Measurements from ENCODE around the gene PRCC. TPM values are rescaled to one million over a fixed set of nuclear protein-coding genes. Genes with fewer than 3 reads are reported as not detected.

Gene PRCC, protein sequence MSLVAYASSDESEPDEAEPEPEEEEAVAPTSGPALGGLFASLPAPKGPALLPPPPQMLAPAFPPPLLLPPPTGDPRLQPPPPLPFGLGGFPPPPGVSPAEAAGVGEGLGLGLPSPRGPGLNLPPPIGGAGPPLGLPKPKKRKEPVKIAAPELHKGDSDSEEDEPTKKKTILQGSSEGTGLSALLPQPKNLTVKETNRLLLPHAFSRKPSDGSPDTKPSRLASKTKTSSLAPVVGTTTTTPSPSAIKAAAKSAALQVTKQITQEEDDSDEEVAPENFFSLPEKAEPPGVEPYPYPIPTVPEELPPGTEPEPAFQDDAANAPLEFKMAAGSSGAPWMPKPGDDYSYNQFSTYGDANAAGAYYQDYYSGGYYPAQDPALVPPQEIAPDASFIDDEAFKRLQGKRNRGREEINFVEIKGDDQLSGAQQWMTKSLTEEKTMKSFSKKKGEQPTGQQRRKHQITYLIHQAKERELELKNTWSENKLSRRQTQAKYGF
- 17.6 and 22.9 TPM in 2 replicates for polyA plus RNA-seq

DNA sequence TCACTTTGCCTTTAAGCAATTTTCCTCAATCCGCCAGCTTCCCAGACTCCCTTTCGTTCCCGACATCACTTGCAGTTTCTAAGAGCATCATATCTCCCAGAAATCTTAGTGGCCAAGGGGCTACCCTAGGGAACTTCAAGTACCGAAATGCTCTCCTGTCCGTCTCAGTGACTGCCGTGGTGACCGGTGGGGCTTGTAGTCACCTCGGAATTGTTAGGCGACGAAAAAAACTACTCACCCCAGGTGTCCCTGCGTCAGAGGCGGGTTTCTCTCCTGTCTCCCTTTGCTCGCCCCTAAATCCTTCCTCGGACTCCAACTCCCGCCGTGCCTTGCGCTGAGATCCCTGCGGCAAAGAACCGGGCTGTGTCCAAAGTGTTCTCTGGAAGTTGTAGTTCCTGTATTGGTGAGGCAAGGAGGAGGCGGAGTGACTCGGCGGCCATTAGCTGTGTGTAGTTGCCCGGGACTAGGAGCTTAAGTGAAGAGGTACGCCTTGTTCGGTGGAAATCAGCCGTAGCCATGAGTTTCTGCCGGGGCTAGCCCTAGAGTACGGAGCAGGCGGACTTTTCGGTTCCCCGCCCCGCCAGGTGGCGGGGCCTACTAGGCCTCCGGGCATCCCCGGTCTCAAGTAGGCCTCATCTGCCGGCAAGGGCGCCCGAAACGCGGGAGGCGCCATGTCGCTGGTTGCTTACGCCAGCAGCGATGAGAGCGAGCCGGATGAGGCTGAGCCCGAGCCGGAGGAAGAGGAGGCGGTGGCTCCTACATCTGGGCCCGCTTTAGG, at the start of gene PRCC:
Gene PRCC, plus strand, starts transcription at position 435 of the 778 bp plus-strand sequence. Its CDS starts 237 bp downstream, at position 672.

GRCh38 chr1:156727926-156728598, 39.3 kb upstream of the PRCC start, which contains the start of gene METTL25B:
Gene METTL25B, plus strand, starts transcription at chr1:156728469. Its CDS starts 636 bp downstream, at chr1:156729105.

GRCh38 chr1:156728599-156729462, 38.5 kb upstream of the PRCC start, which contains the start of gene ISG20L2:
Gene ISG20L2, minus strand, starts transcription at chr1:156728766. Its CDS starts 1,114 bp downstream, at chr1:156727652.

GRCh38 chr1:156740741-156741480, 26.4 kb upstream of the PRCC start, which contains the start of gene MRPL24:
Gene MRPL24, minus strand, starts transcription at chr1:156741088. Its CDS starts 2,384 bp downstream, at chr1:156738704.

GRCh38 chr1:156751451-156751756, 15.9 kb upstream of the PRCC start, which contains the start of gene HDGF:
Gene HDGF, minus strand, starts transcription at chr1:156751675. Its CDS starts 246 bp downstream, at chr1:156751429.

DNA sequence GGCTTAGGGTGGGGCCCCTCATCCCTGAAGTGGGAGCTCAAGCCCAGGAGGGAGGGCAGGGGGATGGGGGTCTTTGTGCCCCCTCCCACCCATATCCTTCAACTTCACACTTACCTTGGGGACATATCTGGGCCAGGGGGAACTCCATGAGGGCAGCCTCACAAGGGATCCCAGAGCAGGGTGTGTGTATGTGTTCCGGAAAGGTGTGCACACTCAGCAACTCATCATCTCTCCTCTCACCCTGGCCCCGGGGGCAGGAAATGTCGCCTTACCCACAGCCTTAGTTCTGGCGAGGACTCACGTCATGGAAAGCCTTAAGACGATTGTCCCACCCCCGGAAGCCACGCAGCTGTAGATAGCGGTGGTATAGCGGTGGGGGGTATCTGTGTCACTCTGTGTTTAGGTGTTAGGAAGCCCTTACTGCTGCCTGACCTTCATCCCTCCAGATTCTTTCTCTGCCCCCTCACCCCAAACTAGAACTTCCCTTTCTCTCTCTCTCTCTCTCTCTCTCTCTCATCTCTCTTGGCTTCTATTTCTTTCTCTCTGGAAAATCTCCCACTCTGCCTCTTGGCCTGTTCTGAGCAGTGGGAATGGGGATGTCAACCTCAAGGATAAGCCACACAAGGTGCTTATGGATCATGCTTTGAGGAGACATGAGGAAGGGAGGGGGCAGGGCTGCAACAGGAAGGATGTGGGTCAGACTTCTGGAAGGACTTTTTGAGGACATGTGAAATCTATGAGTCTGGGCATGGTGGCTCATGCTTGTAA, 49.4 kb downstream of the PRCC start, which contains the start of gene SH2D2A:
Gene SH2D2A, minus strand, starts transcription at position 288 of the 768 bp plus-strand sequence. Its CDS starts 140 bp downstream, at position 148.

Other genes with a start within 250 kb of the PRCC start
- gene IQGAP3, start 195.0 kb upstream of the PRCC start, polyA plus RNA-seq = 0.07 and 0.09 TPM in 2 replicates
- not detected in 2 replicates for gene TTC24, start 187.8 kb upstream of the PRCC start, polyA plus RNA-seq
- gene NAXE, start 175.8 kb upstream of the PRCC start, polyA plus RNA-seq = 35.4 and 46.0 TPM in 2 replicates
- gene GPATCH4, start 166.1 kb upstream of the PRCC start, polyA plus RNA-seq = 46.2 and 58.6 TPM in 2 replicates
- gene HAPLN2, start 148.1 kb upstream of the PRCC start, polyA plus RNA-seq = not detected in 2 replicates
- 11.1 and 13.8 TPM in 2 replicates for gene BCAN, start 125.4 kb upstream of the PRCC start, polyA plus RNA-seq
- gene NES, start 90.1 kb upstream of the PRCC start, polyA plus RNA-seq = 1.4 and 2.3 TPM in 2 replicates
- 0.40 TPM in 1 of 2 replicates, not detected in the other for gene CRABP2, start 62.0 kb upstream of the PRCC start, polyA plus RNA-seq
- 3.2 and 7.9 TPM in 2 replicates for gene METTL25B, start 39.1 kb upstream of the PRCC start, polyA plus RNA-seq
- gene ISG20L2, start 38.8 kb upstream of the PRCC start, polyA plus RNA-seq = 1.8 and 2.5 TPM in 2 replicates
- gene MRPL24, start 26.4 kb upstream of the PRCC start, polyA plus RNA-seq = 33.8 and 58.2 TPM in 2 replicates
- gene HDGF, start 15.9 kb upstream of the PRCC start, polyA plus RNA-seq = 21.2 and 24.3 TPM in 2 replicates
- gene SH2D2A, start 49.3 kb downstream of the PRCC start, polyA plus RNA-seq = not detected in 2 replicates
- gene INSRR, start 91.6 kb downstream of the PRCC start, polyA plus RNA-seq = not detected in 2 replicates
- not detected in 2 replicates for gene NTRK1, start 93.3 kb downstream of the PRCC start, polyA plus RNA-seq
- 0.08 TPM in 1 of 2 replicates, not detected in the other for gene PEAR1, start 126.2 kb downstream of the PRCC start, polyA plus RNA-seq
- gene LRRC71, start 153.1 kb downstream of the PRCC start, polyA plus RNA-seq = not detected in 2 replicates

Data from Purkinje cell (primary cell).